MM.1S (cell line): Measurements from ENCODE around the gene ZBTB24.
A peak's percentile ranks its signal among the peaks of the same experiment; 100 is the strongest.

Experiments used
- DNase-seq: peaks from one replicate; pipeline ENCODE4 v3.0.0-alpha.2; 2015
- H2AFZ ChIP-seq: fragments of 300-600 bp; sonication (generic); 2 replicates; pipeline ENCODE4 v1.6.0; 2016; ENCODE audit warnings: antibody characterized with exemption, low read length
- H3F3A ChIP-seq: fragments of 300-600 bp; sonication (generic); 2 replicates; pipeline ENCODE4 v1.6.1; 2016; ENCODE audit warnings: mild to moderate bottlenecking, antibody characterized with exemption, low read length, moderate library complexity, mixed read lengths; ENCODE audit not compliant: insufficient read depth
- H3K27ac ChIP-seq: fragments of 300-600 bp; sonication (generic); 2 replicates; pipeline ENCODE4 v1.5.1; 2016; ENCODE audit warnings: mild to moderate bottlenecking, low read length
- H3K27me3 ChIP-seq: fragments of 300-600 bp; sonication (generic); replicated peaks from 2 replicates; pipeline ENCODE4 v1.6.0; 2016; ENCODE audit warnings: low read length; ENCODE audit not compliant: insufficient read depth
- H3K36me3 ChIP-seq: fragments of 300-600 bp; sonication (generic); replicated peaks from 2 replicates; pipeline ENCODE4 v1.6.1; 2016; ENCODE audit warnings: mild to moderate bottlenecking, low read length, mixed read lengths; ENCODE audit not compliant: insufficient read depth
- H3K4me1 ChIP-seq: fragments of 300-600 bp; sonication (generic); 2 replicates; pipeline ENCODE4 v1.6.1; 2016; ENCODE audit warnings: low read length, mixed read lengths
- H3K4me2 ChIP-seq: fragments of 300-600 bp; sonication (generic); 2 replicates; pipeline ENCODE4 v1.6.0; 2016; ENCODE audit warnings: low read depth, low read length
- H3K4me3 ChIP-seq: fragments of 300-600 bp; sonication (generic); 2 replicates; pipeline ENCODE4 v1.5.1; 2016; ENCODE audit warnings: low read length, mixed read lengths
- H3K79me2 ChIP-seq: fragments of 300-600 bp; sonication (generic); 2 replicates; pipeline ENCODE4 v1.6.1; 2016; ENCODE audit warnings: mixed run types, low read length, mixed read lengths
- H3K9ac ChIP-seq: fragments of 300-600 bp; sonication (generic); 2 replicates; pipeline ENCODE4 v1.6.1; 2016; ENCODE audit warnings: low read length, mixed read lengths
- H3K9me2 ChIP-seq: fragments of 300-600 bp; sonication (generic); replicated peaks from 2 replicates; pipeline ENCODE4 v1.6.1; 2016; ENCODE audit warnings: mild to moderate bottlenecking, low read length, mixed read lengths; ENCODE audit not compliant: insufficient read depth
- H3K9me3 ChIP-seq: fragments of 300-600 bp; sonication (generic); replicated peaks from 2 replicates; pipeline ENCODE4 v1.6.1; 2016; ENCODE audit warnings: mild to moderate bottlenecking, low read length, mixed read lengths; ENCODE audit not compliant: insufficient read depth
- H4K20me1 ChIP-seq: fragments of 300-600 bp; sonication (generic); 2 replicates; pipeline ENCODE4 v1.6.1; 2016; ENCODE audit warnings: mild to moderate bottlenecking, low read length, moderate library complexity, mixed read lengths; ENCODE audit not compliant: insufficient read depth
- CTCF ChIP-seq: fragments of 300-600 bp; sonication (generic); IDR thresholded peaks from 2 replicates; pipeline ENCODE4 v1.5.1; 2016; ENCODE audit warnings: antibody characterized with exemption, low read length, mixed read lengths
- EZH2 ChIP-seq: fragments of 300-600 bp; sonication (generic); optimal IDR thresholded peaks from 2 replicates; pipeline ENCODE3; 2017; ENCODE audit warnings: low read depth, mild to moderate bottlenecking, antibody characterized with exemption, low read length, mixed read lengths
- EZH2phosphoT487 ChIP-seq: fragments of 300-600 bp; sonication (generic); IDR thresholded peaks from 2 replicates; pipeline ENCODE4 v1.6.1; 2018; ENCODE audit warnings: antibody characterized with exemption, low read length

The ZBTB24 gene

DNA sequence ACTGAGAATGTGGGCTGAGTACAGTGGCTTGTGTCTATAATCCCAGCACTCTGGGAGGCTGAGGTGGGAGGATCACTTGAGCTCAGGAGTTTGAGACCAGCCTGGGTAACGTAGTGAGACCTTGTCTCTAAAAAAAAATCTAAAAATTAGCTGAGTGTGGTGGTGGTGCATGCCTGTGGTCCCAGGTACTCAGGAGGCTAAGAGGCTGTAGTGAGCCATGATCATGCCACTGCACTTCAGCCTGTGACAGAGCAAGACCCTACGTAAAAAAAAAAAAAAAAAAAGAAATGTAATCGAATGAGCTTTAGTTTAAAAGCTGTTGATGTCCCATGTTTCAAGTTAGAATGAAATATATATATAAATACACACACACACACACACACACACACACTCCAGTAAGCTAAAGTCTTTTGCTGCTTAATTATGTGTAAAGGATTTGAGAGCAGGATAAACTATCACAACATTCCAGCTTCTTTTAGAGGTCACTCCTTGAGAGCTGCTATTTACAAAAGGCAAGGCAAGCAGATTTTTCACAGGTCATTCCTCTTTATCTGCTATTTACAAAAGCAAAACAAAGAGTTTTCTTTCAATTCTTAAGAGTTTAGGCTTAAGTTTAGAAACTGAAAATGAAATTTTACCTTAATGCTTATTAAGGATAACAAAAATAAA, 22.7 kb downstream of the ZBTB24 start:
- TF ChIP-seq EZH2 (no peak), CTCF (no peak), EZH2phosphoT487 (no peak)

GRCh38 chr6:109458774-109459531, 24.1 kb downstream of the ZBTB24 start:
- peak overlapping the region; percentile 58 for H3K4me2 ChIP-seq
- H3K9me3 ChIP-seq: no peaks in the 10 kb centered on the region
- H3K9ac ChIP-seq: no peak overlapping the region; the same call in 1 of the 2 replicates
- TF ChIP-seq CTCF (no peak), EZH2phosphoT487 (no peak), EZH2 (no peak)
- peaks cover 57% of the 10 kb centered on the region for H3F3A ChIP-seq
- H3K9me2 ChIP-seq: no peaks in the 10 kb centered on the region
- H3K4me3 ChIP-seq: no peak overlapping the region
- H3K36me3 ChIP-seq: peaks cover 3% of the 10 kb centered on the region; the same call in 1 of the 2 replicates
- no peaks in the 10 kb centered on the region for H3K27me3 ChIP-seq
- no peaks in the 10 kb centered on the region for H4K20me1 ChIP-seq
- H3K4me1 ChIP-seq: peaks cover 58% of the 10 kb centered on the region
- no peak overlapping the region for H2AFZ ChIP-seq
- peaks cover 60% of the 10 kb centered on the region for H3K79me2 ChIP-seq
- peak overlapping the region; percentile 85; the same call in 1 of the 2 replicates for H3K27ac ChIP-seq
- peak; percentile 16 for DNase-seq

More for the DNA sequence above, 22.7 kb downstream of the ZBTB24 start:
- Histone ChIP-seq H3K9me2 (no peaks in the 10 kb centered on the region), H4K20me1 (no peaks in the 10 kb centered on the region), H3K36me3 (peaks cover 6% of the 10 kb centered on the region; the same call in 1 of the 2 replicates), H3K9me3 (no peaks in the 10 kb centered on the region), H3K79me2 (peaks cover 61% of the 10 kb centered on the region), H3K27ac (peak overlapping the region; percentile 85), H3F3A (peaks cover 48% of the 10 kb centered on the region), H3K9ac (peak overlapping the region; percentile 27; the same call in 1 of the 2 replicates), H3K27me3 (no peaks in the 10 kb centered on the region), H2AFZ (no peak overlapping the region), H3K4me2 (peak overlapping the region; percentile 58), H3K4me3 (peak overlapping the region; percentile 39; the same call in 1 of the 2 replicates), H3K4me1 (peaks cover 56% of the 10 kb centered on the region)
- peak; percentile 63 for DNase-seq

DNA sequence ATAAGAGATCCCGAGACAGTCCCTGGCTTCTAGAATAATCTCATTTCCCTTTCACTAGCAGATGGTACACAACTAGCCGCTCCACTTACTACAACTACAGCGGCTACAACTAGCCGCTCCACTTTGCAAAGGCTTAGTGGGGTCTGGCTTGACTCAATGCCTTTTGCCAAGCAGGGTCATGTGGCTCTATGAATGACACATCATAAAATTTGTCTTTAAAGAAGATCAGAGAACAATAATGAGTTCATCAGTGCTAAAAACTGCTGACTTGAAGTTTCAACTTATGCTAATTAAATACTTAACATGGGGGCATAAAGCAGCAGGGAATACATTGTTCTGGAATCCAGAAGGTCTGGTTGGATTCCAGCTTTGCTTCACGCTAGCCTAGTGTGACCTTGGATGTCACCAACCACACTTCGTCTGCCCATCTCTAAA, 25.4 kb downstream of the ZBTB24 start:
- Histone ChIP-seq H3K27me3 (no peaks in the 10 kb centered on the region), H3K79me2 (peaks cover 58% of the 10 kb centered on the region), H3K4me2 (no peak overlapping the region), H4K20me1 (no peaks in the 10 kb centered on the region), H3K9ac (no peak overlapping the region), H3F3A (peaks cover 57% of the 10 kb centered on the region), H3K4me3 (no peak overlapping the region), H3K9me2 (no peaks in the 10 kb centered on the region), H3K27ac (no peak overlapping the region), H3K4me1 (peaks cover 63% of the 10 kb centered on the region), H2AFZ (no peak overlapping the region), H3K36me3 (0 out of 2 replicates have a peak, but pooled peaks cover 3% of the 10 kb centered on the region), H3K9me3 (no peaks in the 10 kb centered on the region)
- TF ChIP-seq CTCF: no peak
- no peak for DNase-seq
